ENCODE measurements around the gene DLG2.

DNA sequence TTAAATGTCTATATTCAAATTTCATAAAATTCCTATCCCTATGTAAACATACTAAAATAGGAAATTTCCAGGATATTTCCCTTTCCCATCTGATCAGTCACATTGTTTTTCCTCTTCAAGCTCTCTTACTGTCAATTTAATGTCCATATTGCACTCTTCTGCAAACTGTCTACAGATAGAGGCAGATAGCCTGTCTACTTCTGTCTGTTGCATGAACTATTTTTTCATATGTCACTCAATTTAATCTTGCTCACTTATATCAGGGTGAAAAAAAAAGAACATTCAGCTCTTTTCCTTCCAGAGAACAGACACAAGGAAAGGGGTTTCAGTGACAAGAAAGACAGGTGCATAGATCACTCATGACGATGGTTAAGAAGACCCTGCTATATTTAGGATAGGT is 1327.1 kb downstream of the DLG2 start:
- TF ChIP-seq CEBPB (IDR thresholded peaks at IDR 0.05; ENCODE audit: low read depth, low read length) (no peak), POLR2A (IDR thresholded peaks at IDR 0.05; ENCODE audit: low read depth, low read length) (no peak), FOS (IDR thresholded peaks at IDR 0.05; ENCODE audit: low read depth, low read length) (no peak), MAZ (IDR thresholded peaks at IDR 0.05; ENCODE audit: borderline replicate concordance, low read depth, low read length) (no peak), RAD21 (IDR thresholded peaks at IDR 0.05; ENCODE audit: low read length) (no peak), RCOR1 (IDR thresholded peaks at IDR 0.05; ENCODE audit: insufficient replicate concordance, low read length) (no peak), MAFK (IDR thresholded peaks at IDR 0.05; ENCODE audit: low read depth, low read length) (no peak), CHD1 (IDR thresholded peaks at IDR 0.05; ENCODE audit: low read depth, low read length) (no peak)
- TF ChIP-seq, protein P1, sequence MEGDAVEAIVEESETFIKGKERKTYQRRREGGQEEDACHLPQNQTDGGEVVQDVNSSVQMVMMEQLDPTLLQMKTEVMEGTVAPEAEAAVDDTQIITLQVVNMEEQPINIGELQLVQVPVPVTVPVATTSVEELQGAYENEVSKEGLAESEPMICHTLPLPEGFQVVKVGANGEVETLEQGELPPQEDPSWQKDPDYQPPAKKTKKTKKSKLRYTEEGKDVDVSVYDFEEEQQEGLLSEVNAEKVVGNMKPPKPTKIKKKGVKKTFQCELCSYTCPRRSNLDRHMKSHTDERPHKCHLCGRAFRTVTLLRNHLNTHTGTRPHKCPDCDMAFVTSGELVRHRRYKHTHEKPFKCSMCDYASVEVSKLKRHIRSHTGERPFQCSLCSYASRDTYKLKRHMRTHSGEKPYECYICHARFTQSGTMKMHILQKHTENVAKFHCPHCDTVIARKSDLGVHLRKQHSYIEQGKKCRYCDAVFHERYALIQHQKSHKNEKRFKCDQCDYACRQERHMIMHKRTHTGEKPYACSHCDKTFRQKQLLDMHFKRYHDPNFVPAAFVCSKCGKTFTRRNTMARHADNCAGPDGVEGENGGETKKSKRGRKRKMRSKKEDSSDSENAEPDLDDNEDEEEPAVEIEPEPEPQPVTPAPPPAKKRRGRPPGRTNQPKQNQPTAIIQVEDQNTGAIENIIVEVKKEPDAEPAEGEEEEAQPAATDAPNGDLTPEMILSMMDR (conservative IDR thresholded peaks at IDR 0.05; ENCODE audit: low read depth, low read length): no peak
- TF ChIP-seq, protein P2, sequence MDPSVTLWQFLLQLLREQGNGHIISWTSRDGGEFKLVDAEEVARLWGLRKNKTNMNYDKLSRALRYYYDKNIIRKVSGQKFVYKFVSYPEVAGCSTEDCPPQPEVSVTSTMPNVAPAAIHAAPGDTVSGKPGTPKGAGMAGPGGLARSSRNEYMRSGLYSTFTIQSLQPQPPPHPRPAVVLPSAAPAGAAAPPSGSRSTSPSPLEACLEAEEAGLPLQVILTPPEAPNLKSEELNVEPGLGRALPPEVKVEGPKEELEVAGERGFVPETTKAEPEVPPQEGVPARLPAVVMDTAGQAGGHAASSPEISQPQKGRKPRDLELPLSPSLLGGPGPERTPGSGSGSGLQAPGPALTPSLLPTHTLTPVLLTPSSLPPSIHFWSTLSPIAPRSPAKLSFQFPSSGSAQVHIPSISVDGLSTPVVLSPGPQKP (IDR thresholded peaks at IDR 0.05; ENCODE audit: borderline replicate concordance, low read depth, low read length): no peak

Measured in IMR-90 (cell line).